GM18519 (cell line): ENCODE data around the gene PRICKLE4.

Experiments used
- ATAC-seq: cut with Tn5 transposase; IDR thresholded peaks from one replicate; pipeline ENCODE4 v1.9.1; 2021; ENCODE audit warnings: mild to moderate bottlenecking, moderate library complexity; ENCODE audit not compliant: unreplicated experiment, low FRiP score

The PRICKLE4 gene

DNA sequence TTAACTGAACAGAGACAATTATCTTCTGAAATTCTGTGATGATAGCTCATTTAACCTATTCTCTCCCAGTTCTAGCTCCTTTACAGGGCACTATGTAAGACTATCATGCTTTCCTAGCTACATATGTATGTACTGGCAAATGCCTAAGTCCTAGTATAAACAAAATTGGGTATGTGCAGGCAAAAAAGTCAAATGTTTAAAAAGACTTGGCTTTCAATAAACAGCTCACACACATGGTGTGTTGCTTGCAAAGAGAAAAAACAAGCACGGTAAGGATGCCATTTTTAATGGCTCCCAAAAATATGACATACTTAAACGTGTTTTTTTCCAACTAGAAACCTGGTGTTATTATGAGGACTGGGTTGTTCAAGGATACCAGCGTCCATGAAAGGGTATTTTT lies 51.7 kb downstream of the PRICKLE4 start:
- ATAC-seq: no peak

DNA sequence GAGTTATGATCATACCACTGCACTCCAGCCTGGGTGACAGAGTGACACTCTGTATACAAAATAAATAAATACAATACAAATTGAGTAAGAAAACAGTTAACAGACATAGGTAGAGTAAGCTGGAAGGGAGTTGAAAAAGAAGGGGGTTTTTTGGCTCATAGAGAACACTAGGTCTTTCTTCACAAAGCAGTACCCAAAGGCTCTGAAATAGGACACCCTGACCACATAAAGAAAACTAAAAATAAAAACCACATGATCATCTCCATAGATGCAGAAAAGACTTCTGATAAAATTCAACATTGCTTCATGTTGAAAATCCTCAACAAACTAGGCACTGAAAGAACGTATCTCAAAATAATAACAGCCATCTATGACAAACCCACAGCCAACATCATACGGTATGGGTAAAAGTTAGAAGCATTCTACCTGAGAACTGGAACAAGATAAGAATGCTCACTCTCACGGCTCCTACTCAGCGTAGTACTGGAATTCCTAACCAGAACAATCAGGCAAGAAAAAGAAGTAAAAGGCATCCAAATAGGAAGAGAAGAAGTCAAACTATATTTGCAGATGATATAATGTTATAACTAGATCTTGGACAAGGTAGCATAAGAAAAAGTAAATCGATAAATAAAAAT lies 55.6 kb downstream of the PRICKLE4 start:
- no peak for ATAC-seq

DNA sequence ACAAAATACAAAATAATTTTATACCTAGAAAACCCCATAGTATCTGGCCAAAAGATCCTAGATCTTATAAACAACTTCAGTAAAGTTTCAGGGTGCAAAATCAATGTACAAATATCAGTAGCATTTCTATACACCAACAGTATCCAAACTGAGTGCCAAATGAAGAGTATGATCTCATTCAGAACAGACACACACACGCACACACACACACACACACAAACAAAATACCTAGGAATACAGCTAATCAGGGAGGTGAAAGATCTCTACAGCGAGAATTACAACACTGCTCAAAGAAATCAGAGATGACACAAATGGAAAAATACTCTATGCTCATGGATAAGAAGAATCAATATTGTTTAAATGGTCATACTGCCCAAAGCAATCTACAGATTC lies 56.1 kb downstream of the PRICKLE4 start:
- ATAC-seq: no peak
